ENCODE data around the gene CTIF. TPM values are rescaled to one million over a fixed set of nuclear protein-coding genes. Genes with fewer than 3 reads are reported as not detected.

Gene CTIF
- total and polyA plus RNA-seq, 4 donors: 10.6 to 26.7 (median 12.3) TPM

DNA sequence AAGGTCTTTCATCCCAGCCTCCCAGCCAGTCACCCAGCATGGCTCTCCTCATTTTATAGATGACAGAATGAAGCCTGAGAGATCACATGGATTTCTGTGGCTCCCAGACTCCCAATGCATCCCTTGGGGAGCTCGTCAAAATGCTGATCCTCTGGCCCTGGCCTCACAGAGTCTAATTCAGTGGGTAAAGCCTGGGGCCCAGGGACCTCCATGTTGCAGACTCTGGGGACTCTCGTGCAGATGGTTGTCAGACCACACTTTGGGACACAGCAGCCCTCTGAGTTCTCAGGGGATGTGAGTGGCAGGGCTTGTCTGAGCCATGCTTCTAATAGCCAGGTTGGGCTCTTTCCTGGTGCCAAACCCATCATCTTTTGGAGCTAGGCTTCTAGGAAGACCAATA is 97.0 kb downstream of the CTIF start:
- peaks cover 7 to 18% (median 14%) of the 10 kb centered on the region in 4 donors for H3K4me1 ChIP-seq (ENCODE audit: control insufficient read depth in 4 of 4, insufficient read depth in 4 of 4, low read length in 3 of 4)
- no peaks in the 10 kb centered on the region for H3K9me3 ChIP-seq (ENCODE audit: control insufficient read depth in 4 of 4, low read length in 3 of 4)
- peaks cover 3 to 6% (median 5%) of the 10 kb centered on the region in 4 donors for H3K36me3 ChIP-seq (ENCODE audit: control insufficient read depth in 4 of 4, insufficient read depth in 3 of 4, low read depth in 1 of 4, low read length in 3 of 4)
- no peaks in the 10 kb centered on the region for H3K27me3 ChIP-seq (ENCODE audit: control insufficient read depth in 4 of 4, insufficient read depth in 4 of 4, low read length in 3 of 4)
- WGBS: 91% methylated on average over 2 of the region's 2 CpGs
- no peak overlapping the region for H3K9ac ChIP-seq (ENCODE audit: low read depth in 1 of 2, low read length in 2 of 2)
- no peak for TF ChIP-seq YY1 (IDR thresholded peaks at IDR 0.05)
- no peak for TF ChIP-seq RAD21 (IDR thresholded peaks at IDR 0.05)
- TF ChIP-seq, protein P1, sequence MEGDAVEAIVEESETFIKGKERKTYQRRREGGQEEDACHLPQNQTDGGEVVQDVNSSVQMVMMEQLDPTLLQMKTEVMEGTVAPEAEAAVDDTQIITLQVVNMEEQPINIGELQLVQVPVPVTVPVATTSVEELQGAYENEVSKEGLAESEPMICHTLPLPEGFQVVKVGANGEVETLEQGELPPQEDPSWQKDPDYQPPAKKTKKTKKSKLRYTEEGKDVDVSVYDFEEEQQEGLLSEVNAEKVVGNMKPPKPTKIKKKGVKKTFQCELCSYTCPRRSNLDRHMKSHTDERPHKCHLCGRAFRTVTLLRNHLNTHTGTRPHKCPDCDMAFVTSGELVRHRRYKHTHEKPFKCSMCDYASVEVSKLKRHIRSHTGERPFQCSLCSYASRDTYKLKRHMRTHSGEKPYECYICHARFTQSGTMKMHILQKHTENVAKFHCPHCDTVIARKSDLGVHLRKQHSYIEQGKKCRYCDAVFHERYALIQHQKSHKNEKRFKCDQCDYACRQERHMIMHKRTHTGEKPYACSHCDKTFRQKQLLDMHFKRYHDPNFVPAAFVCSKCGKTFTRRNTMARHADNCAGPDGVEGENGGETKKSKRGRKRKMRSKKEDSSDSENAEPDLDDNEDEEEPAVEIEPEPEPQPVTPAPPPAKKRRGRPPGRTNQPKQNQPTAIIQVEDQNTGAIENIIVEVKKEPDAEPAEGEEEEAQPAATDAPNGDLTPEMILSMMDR (IDR thresholded peaks at IDR 0.05; ENCODE audit: low read depth, low read length, missing input control): no peak
- TF ChIP-seq, protein P2, sequence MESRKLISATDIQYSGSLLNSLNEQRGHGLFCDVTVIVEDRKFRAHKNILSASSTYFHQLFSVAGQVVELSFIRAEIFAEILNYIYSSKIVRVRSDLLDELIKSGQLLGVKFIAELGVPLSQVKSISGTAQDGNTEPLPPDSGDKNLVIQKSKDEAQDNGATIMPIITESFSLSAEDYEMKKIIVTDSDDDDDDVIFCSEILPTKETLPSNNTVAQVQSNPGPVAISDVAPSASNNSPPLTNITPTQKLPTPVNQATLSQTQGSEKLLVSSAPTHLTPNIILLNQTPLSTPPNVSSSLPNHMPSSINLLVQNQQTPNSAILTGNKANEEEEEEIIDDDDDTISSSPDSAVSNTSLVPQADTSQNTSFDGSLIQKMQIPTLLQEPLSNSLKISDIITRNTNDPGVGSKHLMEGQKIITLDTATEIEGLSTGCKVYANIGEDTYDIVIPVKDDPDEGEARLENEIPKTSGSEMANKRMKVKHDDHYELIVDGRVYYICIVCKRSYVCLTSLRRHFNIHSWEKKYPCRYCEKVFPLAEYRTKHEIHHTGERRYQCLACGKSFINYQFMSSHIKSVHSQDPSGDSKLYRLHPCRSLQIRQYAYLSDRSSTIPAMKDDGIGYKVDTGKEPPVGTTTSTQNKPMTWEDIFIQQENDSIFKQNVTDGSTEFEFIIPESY (IDR thresholded peaks at IDR 0.05): no peak
- no peak for TF ChIP-seq JUND (IDR thresholded peaks at IDR 0.05)
- no peak for TF ChIP-seq RXRA (IDR thresholded peaks at IDR 0.05)
- no peak for TF ChIP-seq NR2F2 (IDR thresholded peaks at IDR 0.05)
- TF ChIP-seq, protein P3, sequence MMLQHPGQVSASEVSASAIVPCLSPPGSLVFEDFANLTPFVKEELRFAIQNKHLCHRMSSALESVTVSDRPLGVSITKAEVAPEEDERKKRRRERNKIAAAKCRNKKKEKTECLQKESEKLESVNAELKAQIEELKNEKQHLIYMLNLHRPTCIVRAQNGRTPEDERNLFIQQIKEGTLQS (IDR thresholded peaks at IDR 0.05): no peak
- TF ChIP-seq TAF1 (conservative IDR thresholded peaks at IDR 0.05): no peak
- no peak for TF ChIP-seq EGR1 (IDR thresholded peaks at IDR 0.05; ENCODE audit: low read depth in 2 of 2)
- TF ChIP-seq FOXA2 (IDR thresholded peaks at IDR 0.05): no peak
- TF ChIP-seq, protein P4, sequence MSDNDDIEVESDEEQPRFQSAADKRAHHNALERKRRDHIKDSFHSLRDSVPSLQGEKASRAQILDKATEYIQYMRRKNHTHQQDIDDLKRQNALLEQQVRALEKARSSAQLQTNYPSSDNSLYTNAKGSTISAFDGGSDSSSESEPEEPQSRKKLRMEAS (IDR thresholded peaks at IDR 0.05): no peak
- TF ChIP-seq SP1 (IDR thresholded peaks at IDR 0.05): no peak
- TF ChIP-seq GABPA (IDR thresholded peaks at IDR 0.05 in 1 of 2, conservative IDR thresholded peaks at IDR 0.05 in 1 of 2): no peak
- TF ChIP-seq FOXA1 (IDR thresholded peaks at IDR 0.05): no peak
- no peak overlapping the region for H3K4me3 ChIP-seq (ENCODE audit: low read depth in 1 of 3, low read length in 3 of 3)
- no peak for DNase-seq (ENCODE audit: low spot score)
- no peak overlapping the region for H3K27ac ChIP-seq (ENCODE audit: low read depth in 1 of 2, low read length in 2 of 2)

DNA sequence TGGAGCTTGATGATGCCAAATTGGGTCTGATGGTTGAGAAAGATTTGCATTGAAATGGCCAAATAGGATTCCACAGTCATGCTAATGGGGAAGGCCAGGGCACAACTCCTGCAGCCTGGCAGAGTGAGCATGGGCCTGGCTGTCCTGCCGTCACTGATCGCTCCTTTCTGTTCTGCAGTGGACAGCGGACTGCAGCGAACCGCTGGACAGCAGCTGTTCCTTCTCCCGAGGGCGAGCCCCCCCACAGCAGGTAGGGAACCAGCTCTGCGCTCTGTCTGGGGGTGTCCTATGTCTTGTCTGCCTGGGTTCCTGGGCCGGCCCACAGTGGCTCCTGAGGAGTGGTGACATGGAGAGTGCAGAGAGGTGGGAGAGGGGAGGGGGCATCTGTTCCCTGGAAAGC is 97.6 kb downstream of the CTIF start:
- Histone ChIP-seq H3K9ac (ENCODE audit: low read depth in 1 of 2, low read length in 2 of 2) (no peak overlapping the region), H3K36me3 (ENCODE audit: control insufficient read depth in 4 of 4, insufficient read depth in 3 of 4, low read depth in 1 of 4, low read length in 3 of 4) (peaks cover 2 to 5% (median 4%) of the 10 kb centered on the region in 4 donors), H3K27me3 (ENCODE audit: control insufficient read depth in 4 of 4, insufficient read depth in 4 of 4, low read length in 3 of 4) (no peaks in the 10 kb centered on the region), H3K4me3 (ENCODE audit: low read depth in 1 of 3, low read length in 3 of 3) (no peak overlapping the region), H3K4me1 (ENCODE audit: control insufficient read depth in 4 of 4, insufficient read depth in 4 of 4, low read length in 3 of 4) (peaks cover 7 to 18% (median 14%) of the 10 kb centered on the region in 4 donors), H3K9me3 (ENCODE audit: control insufficient read depth in 4 of 4, low read length in 3 of 4) (no peaks in the 10 kb centered on the region), H3K27ac (ENCODE audit: low read depth in 1 of 2, low read length in 2 of 2) (no peak overlapping the region)
- no peak for TF ChIP-seq HNF4G (IDR thresholded peaks at IDR 0.05)
- no peak for TF ChIP-seq YY1 (IDR thresholded peaks at IDR 0.05)
- no peak for TF ChIP-seq JUND (IDR thresholded peaks at IDR 0.05)
- no peak for TF ChIP-seq EGR1 (IDR thresholded peaks at IDR 0.05; ENCODE audit: low read depth in 2 of 2)
- TF ChIP-seq FOXA2 (IDR thresholded peaks at IDR 0.05): no peak
- no peak for TF ChIP-seq RXRA (IDR thresholded peaks at IDR 0.05)
- no peak for TF ChIP-seq HNF4A (conservative IDR thresholded peaks at IDR 0.05)
- TF ChIP-seq GABPA (IDR thresholded peaks at IDR 0.05 in 1 of 2, conservative IDR thresholded peaks at IDR 0.05 in 1 of 2): no peak
- TF ChIP-seq, protein P3 (IDR thresholded peaks at IDR 0.05): no peak
- DNase-seq (ENCODE audit: low spot score): no peak
- WGBS: 96% methylated on average over 9 of the region's 9 CpGs

Measured in liver (tissue), 9 donors.